ENCODE measurements around the gene ZNF618. TPM values are rescaled to one million over a fixed set of nuclear protein-coding genes. Genes with fewer than 3 reads are reported as not detected.

ZNF618 gene
- total RNA-seq, 2 donors from 2014 or later: 1.4 to 3.0 TPM

GRCh38 chr9:113952676-113953075 is 76.6 kb downstream of the ZNF618 start:
- Histone ChIP-seq H3K27me3 (no peaks in the 10 kb centered on the region), H3K4me1 (no peaks in the 10 kb centered on the region), H3K4me3 (no peak overlapping the region), H3K9me3 (no peaks in the 10 kb centered on the region), H3K27ac (no peak overlapping the region), H3K36me3 (no peaks in the 10 kb centered on the region)
- DNase-seq (ENCODE audit: low spot score): no peak
- TF ChIP-seq CTCF (IDR thresholded peaks at IDR 0.05): no peak

GRCh38 chr9:113953531-113953930 is 77.4 kb downstream of the ZNF618 start:
- no peaks in the 10 kb centered on the region for H3K4me1 ChIP-seq
- no peak overlapping the region for H3K4me3 ChIP-seq
- TF ChIP-seq CTCF (IDR thresholded peaks at IDR 0.05): no peak
- no peak overlapping the region for H3K27ac ChIP-seq
- no peaks in the 10 kb centered on the region for H3K27me3 ChIP-seq
- DNase-seq (ENCODE audit: low spot score): no peak
- H3K36me3 ChIP-seq: no peaks in the 10 kb centered on the region
- no peaks in the 10 kb centered on the region for H3K9me3 ChIP-seq

GRCh38 chr9:113954591-113954990 is 78.5 kb downstream of the ZNF618 start:
- Histone ChIP-seq H3K27me3 (no peaks in the 10 kb centered on the region), H3K36me3 (no peaks in the 10 kb centered on the region), H3K27ac (peak overlapping the region in 1 of 2 donors; percentile 51), H3K9me3 (no peaks in the 10 kb centered on the region), H3K4me3 (no peak overlapping the region), H3K4me1 (no peaks in the 10 kb centered on the region)
- DNase-seq (ENCODE audit: low spot score): no peak
- TF ChIP-seq CTCF (IDR thresholded peaks at IDR 0.05): no peak

DNA sequence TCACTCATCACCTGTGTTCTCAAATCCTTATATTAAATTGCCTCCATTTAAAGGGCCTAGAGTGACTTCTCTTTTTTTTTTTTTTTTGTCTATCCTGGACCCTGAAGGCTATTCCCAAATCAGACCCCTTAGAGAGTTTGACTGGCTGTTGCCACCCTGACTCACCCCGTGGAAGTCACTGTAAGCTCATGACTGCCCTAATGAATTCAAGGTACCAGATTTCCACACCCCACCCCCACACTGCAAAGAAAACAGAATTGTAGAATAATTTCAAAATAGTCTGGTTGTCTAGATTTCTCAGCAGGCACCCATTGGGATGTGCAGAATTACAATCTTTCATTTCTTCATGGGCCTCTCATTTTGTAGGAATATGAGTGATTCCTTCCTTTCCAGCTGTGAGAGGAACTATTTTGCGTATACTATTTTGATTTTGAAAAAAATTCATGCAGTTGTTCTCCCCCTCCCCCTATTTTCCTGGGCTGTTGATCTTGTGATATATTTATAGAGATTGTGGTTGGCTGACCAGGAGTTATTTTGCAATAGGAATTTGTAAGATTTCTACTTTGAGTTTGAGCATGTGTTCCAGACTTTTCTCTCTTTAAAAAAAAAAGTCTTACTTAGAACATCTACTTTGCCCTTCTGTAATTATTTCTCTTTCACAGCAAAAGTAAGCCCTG is 79.1 kb downstream of the ZNF618 start:
- H3K4me3 ChIP-seq: no peak overlapping the region
- no peak for DNase-seq (ENCODE audit: low spot score)

GRCh38 chr9:113956901-113957300 is 80.8 kb downstream of the ZNF618 start:
- H3K4me3 ChIP-seq: no peak overlapping the region
- no peaks in the 10 kb centered on the region for H3K4me1 ChIP-seq
- TF ChIP-seq CTCF (IDR thresholded peaks at IDR 0.05): no peak
- no peaks in the 10 kb centered on the region for H3K36me3 ChIP-seq
- H3K27me3 ChIP-seq: no peaks in the 10 kb centered on the region
- no peak overlapping the region for H3K27ac ChIP-seq
- no peak for DNase-seq (ENCODE audit: low spot score)
- no peaks in the 10 kb centered on the region for H3K9me3 ChIP-seq

More for the DNA sequence above, 79.1 kb downstream of the ZNF618 start:
- no peaks in the 10 kb centered on the region for H3K36me3 ChIP-seq
- no peaks in the 10 kb centered on the region for H3K9me3 ChIP-seq
- no peaks in the 10 kb centered on the region for H3K27me3 ChIP-seq
- no peaks in the 10 kb centered on the region for H3K4me1 ChIP-seq
- no peak for TF ChIP-seq CTCF (IDR thresholded peaks at IDR 0.05)
- peak overlapping the region in 1 of 2 donors; percentile 51 for H3K27ac ChIP-seq

- Histone ChIP-seq H3K4me1 (no peaks in the 10 kb centered on the region), H3K4me3 (no peak overlapping the region), H3K36me3 (no peaks in the 10 kb centered on the region), H3K27ac (no peak overlapping the region), H3K9me3 (no peaks in the 10 kb centered on the region), H3K27me3 (no peaks in the 10 kb centered on the region)
- no peak for TF ChIP-seq CTCF (IDR thresholded peaks at IDR 0.05)
- DNase-seq (ENCODE audit: low spot score): no peak
Observed at GRCh38 chr9:113957351-113957750, 81.2 kb downstream of the ZNF618 start.
